Smooth muscle cell (in vitro differentiated cells): ENCODE data around the gene KRT77. TPM values are rescaled to one million over a fixed set of nuclear protein-coding genes. Genes with fewer than 3 reads are reported as not detected.
A peak's percentile ranks its signal among the peaks of the same experiment; 100 is the strongest.

Source experiments
- DNase-seq: peaks from one replicate; lab custom pipeline; 2025; ENCODE audit not compliant: unreplicated experiment; lab: John Stamatoyannopoulos, UW
- H2AFZ ChIP-seq: fragments of 200-600 bp; sonication (generic); 2 replicates; pipeline ENCODE4 v1.6.0; 2016; ENCODE audit warnings: antibody characterized with exemption, low read depth, mild to moderate bottlenecking
- H3F3A ChIP-seq: fragments of 200-600 bp; sonication (generic); 2 replicates; pipeline ENCODE4 v1.6.0; 2017; ENCODE audit warnings: antibody characterized with exemption, low read depth
- H3K27ac ChIP-seq: fragments of 200-600 bp; sonication (generic); 2 replicates; pipeline ENCODE4 v1.5.1; 2016; ENCODE audit warnings: low read depth, mild to moderate bottlenecking
- H3K27me3 ChIP-seq: fragments of 200-600 bp; sonication (generic); 2 replicates; pipeline ENCODE4 v1.6.1; 2016; ENCODE audit warnings: low read depth, mild to moderate bottlenecking
- H3K36me3 ChIP-seq: fragments of 200-600 bp; sonication (generic); 2 replicates; pipeline ENCODE4 v1.5.1; 2016; ENCODE audit warnings: low read depth
- H3K4me1 ChIP-seq: fragments of 200-600 bp; sonication (generic); 2 replicates; pipeline ENCODE4 v1.5.1; 2016; ENCODE audit warnings: low read depth
- H3K4me2 ChIP-seq: fragments of 200-600 bp; sonication (generic); 2 replicates; pipeline ENCODE4 v1.6.0; 2016; ENCODE audit warnings: mild to moderate bottlenecking
- H3K4me3 ChIP-seq: fragments of 200-600 bp; sonication (generic); 2 replicates; pipeline ENCODE4 v1.5.1; 2016; ENCODE audit warnings: mild to moderate bottlenecking
- H3K79me2 ChIP-seq: fragments of 200-600 bp; sonication (generic); 2 replicates; pipeline ENCODE4 v1.6.0; 2016; ENCODE audit warnings: low read depth, mild to moderate bottlenecking
- H3K9ac ChIP-seq: fragments of 200-600 bp; sonication (generic); 2 replicates; pipeline ENCODE4 v1.6.0; 2016; ENCODE audit warnings: low read depth
- H3K9me3 ChIP-seq: fragments of 200-600 bp; sonication (generic); replicated peaks from 2 replicates; pipeline ENCODE4 v1.5.1; 2016; ENCODE audit warnings: low read depth
- H4K20me1 ChIP-seq: fragments of 200-600 bp; sonication (generic); 2 replicates; pipeline ENCODE4 v1.6.0; 2016; ENCODE audit warnings: low read depth
- CTCF ChIP-seq: fragments of 200-600 bp; sonication (generic); IDR thresholded peaks from 2 replicates; pipeline ENCODE4 v1.5.1; 2017; ENCODE audit warnings: borderline replicate concordance, mild to moderate bottlenecking, antibody characterized with exemption; ENCODE audit not compliant: insufficient read depth, poor library complexity, severe bottlenecking
- WGBS: methylation state at CpG from one replicate; pipeline ENCODE4 v1.1.7; 2016; ENCODE audit warnings: low lambda C conversion rate; 5-methylcytosine and 5-hydroxymethylcytosine counted together
- polyA plus RNA-seq: library from polyadenylated mRNA; unstranded; fragments of >200 nt; fragmentation: Nextera tagmentation; extraction: Ambion mirVana; gene quantifications from 2 replicates; pipeline ENCODE4 v1.2.1, GENCODE V29; 2016
- total RNA-seq: library from RNA; depleted of rRNA; stranded (reverse); fragments of >200 nt; gene quantifications from 2 replicates; pipeline ENCODE4 v1.2.3, GENCODE V29; 2014

Gene KRT77
- total and polyA plus RNA-seq, 2 experiments from 2014 or later: 3.8 TPM; not detected in 1

GRCh38 chr12:52669426-52669825 lies 33.9 kb downstream of the KRT77 start:
- Histone ChIP-seq H3K4me2 (no peak overlapping the region), H3F3A (no peaks in the 10 kb centered on the region), H3K79me2 (no peaks in the 10 kb centered on the region), H3K4me1 (no peaks in the 10 kb centered on the region), H3K9ac (no peak overlapping the region), H2AFZ (no peak overlapping the region), H4K20me1 (no peaks in the 10 kb centered on the region), H3K36me3 (no peaks in the 10 kb centered on the region), H3K9me3 (no peaks in the 10 kb centered on the region), H3K27me3 (peaks cover 47% of the 10 kb centered on the region), H3K4me3 (no peak overlapping the region), H3K27ac (no peak overlapping the region)
- TF ChIP-seq CTCF: no peak
- no peak for DNase-seq

GRCh38 chr12:52667931-52668330 lies 35.4 kb downstream of the KRT77 start:
- Histone ChIP-seq H3K27me3 (peaks cover 56% of the 10 kb centered on the region), H3K9ac (no peak overlapping the region), H3K36me3 (no peaks in the 10 kb centered on the region), H2AFZ (no peak overlapping the region), H3K4me2 (no peak overlapping the region), H4K20me1 (no peaks in the 10 kb centered on the region), H3K9me3 (no peaks in the 10 kb centered on the region), H3K4me1 (no peaks in the 10 kb centered on the region), H3F3A (no peaks in the 10 kb centered on the region), H3K27ac (no peak overlapping the region), H3K79me2 (no peaks in the 10 kb centered on the region), H3K4me3 (no peak overlapping the region)
- 83% methylated on average over 7 of the region's 7 CpGs for WGBS
- no peak for DNase-seq
- no peak for TF ChIP-seq CTCF

GRCh38 chr12:52667509-52667908 lies 35.8 kb downstream of the KRT77 start:
- peaks cover 60% of the 10 kb centered on the region for H3K27me3 ChIP-seq
- H3K4me3 ChIP-seq: no peak overlapping the region
- no peaks in the 10 kb centered on the region for H3K79me2 ChIP-seq
- DNase-seq: no peak
- H3K27ac ChIP-seq: no peak overlapping the region
- H3K36me3 ChIP-seq: no peaks in the 10 kb centered on the region
- no peak overlapping the region for H3K4me2 ChIP-seq
- H3K4me1 ChIP-seq: no peaks in the 10 kb centered on the region
- no peak overlapping the region for H3K9ac ChIP-seq
- WGBS: 61% methylated on average over 9 of the region's 9 CpGs
- H3K9me3 ChIP-seq: no peaks in the 10 kb centered on the region
- H4K20me1 ChIP-seq: no peaks in the 10 kb centered on the region
- peak; percentile 26 for TF ChIP-seq CTCF
- no peak overlapping the region for H2AFZ ChIP-seq
- no peaks in the 10 kb centered on the region for H3F3A ChIP-seq

GRCh38 chr12:52666471-52666870 lies 36.9 kb downstream of the KRT77 start:
- Histone ChIP-seq H3K9me3 (no peaks in the 10 kb centered on the region), H3K27ac (no peak overlapping the region), H3F3A (no peaks in the 10 kb centered on the region), H3K4me3 (no peak overlapping the region), H3K79me2 (no peaks in the 10 kb centered on the region), H3K36me3 (no peaks in the 10 kb centered on the region), H3K27me3 (peaks cover 71% of the 10 kb centered on the region), H3K9ac (no peak overlapping the region), H2AFZ (no peak overlapping the region), H4K20me1 (no peaks in the 10 kb centered on the region), H3K4me1 (no peaks in the 10 kb centered on the region), H3K4me2 (no peak overlapping the region)
- DNase-seq: no peak
- WGBS: 97% methylated on average over 3 of the region's 3 CpGs
- no peak for TF ChIP-seq CTCF
